AG04449 (cell line): Measurements from ENCODE around the gene ZNF860.

ENCODE experiments used
- CTCF ChIA-PET: fragments of 350-600 bp; formaldehyde crosslinking; extraction: SDS; loops from one replicate; lab custom pipeline; 2021; ENCODE audit warnings: antibody characterized with exemption; lab: Yijun Ruan, JAX
- POLR2A ChIA-PET: fragments of 400-600, 350-600 bp; formaldehyde crosslinking; extraction: SDS; loops from one replicate; lab custom pipeline; 2020; ENCODE audit warnings: antibody characterized with exemption, inconsistent platforms; lab: Yijun Ruan, JAX
- DNase-seq: peaks from one replicate; pipeline ENCODE4 v3.0.0-alpha.2; 2010; ENCODE audit warnings: low read depth, low spot score
- H3K4me3 ChIP-seq: 2 replicates; pipeline ENCODE4 v1.5.1; 2011; ENCODE audit warnings: low read depth, mild to moderate bottlenecking, control low read depth, low read length
- TF ChIP-seq, protein P1 (sequence below): IDR thresholded peaks from one replicate; pipeline ENCODE4 v1.5.1; 2011; ENCODE audit warnings: mild to moderate bottlenecking, moderate library complexity, low read length, control low read depth, inconsistent platforms; ENCODE audit not compliant: insufficient read depth; ENCODE audit errors: missing control alignments

Gene ZNF860

GRCh38 chr3:31948280-31948679 lies 33.3 kb upstream of the ZNF860 start:
- POLR2A ChIA-PET: no interaction called here
- TF ChIP-seq, protein P1, sequence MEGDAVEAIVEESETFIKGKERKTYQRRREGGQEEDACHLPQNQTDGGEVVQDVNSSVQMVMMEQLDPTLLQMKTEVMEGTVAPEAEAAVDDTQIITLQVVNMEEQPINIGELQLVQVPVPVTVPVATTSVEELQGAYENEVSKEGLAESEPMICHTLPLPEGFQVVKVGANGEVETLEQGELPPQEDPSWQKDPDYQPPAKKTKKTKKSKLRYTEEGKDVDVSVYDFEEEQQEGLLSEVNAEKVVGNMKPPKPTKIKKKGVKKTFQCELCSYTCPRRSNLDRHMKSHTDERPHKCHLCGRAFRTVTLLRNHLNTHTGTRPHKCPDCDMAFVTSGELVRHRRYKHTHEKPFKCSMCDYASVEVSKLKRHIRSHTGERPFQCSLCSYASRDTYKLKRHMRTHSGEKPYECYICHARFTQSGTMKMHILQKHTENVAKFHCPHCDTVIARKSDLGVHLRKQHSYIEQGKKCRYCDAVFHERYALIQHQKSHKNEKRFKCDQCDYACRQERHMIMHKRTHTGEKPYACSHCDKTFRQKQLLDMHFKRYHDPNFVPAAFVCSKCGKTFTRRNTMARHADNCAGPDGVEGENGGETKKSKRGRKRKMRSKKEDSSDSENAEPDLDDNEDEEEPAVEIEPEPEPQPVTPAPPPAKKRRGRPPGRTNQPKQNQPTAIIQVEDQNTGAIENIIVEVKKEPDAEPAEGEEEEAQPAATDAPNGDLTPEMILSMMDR: no peak
- DNase-seq: no peak
- CTCF ChIA-PET: no interaction called here
- no peak overlapping the region for H3K4me3 ChIP-seq

- DNase-seq: no peak
- ChIA-PET CTCF (no interaction called here), POLR2A (no interaction called here)
- no peak overlapping the region for H3K4me3 ChIP-seq
- TF ChIP-seq, protein P1: no peak
Observed at GRCh38 chr3:31952205-31952604, 29.3 kb upstream of the ZNF860 start.

GRCh38 chr3:31953091-31953490 lies 28.5 kb upstream of the ZNF860 start:
- DNase-seq: no peak
- ChIA-PET POLR2A (no interaction called here), CTCF (no interaction called here)
- no peak overlapping the region for H3K4me3 ChIP-seq
- TF ChIP-seq, protein P1: no peak

- no peak overlapping the region for H3K4me3 ChIP-seq
- ChIA-PET POLR2A (no interaction called here), CTCF (no interaction called here)
- no peak for DNase-seq
- TF ChIP-seq, protein P1: no peak
Observed at GRCh38 chr3:31953636-31954035, 27.9 kb upstream of the ZNF860 start.

- ChIA-PET CTCF (no interaction called here), POLR2A (no interaction called here)
- no peak for DNase-seq
- TF ChIP-seq, protein P1: no peak
- H3K4me3 ChIP-seq: no peak overlapping the region
Observed at GRCh38 chr3:31955581-31955980, 26.0 kb upstream of the ZNF860 start.

GRCh38 chr3:31957106-31957505 lies 24.4 kb upstream of the ZNF860 start:
- TF ChIP-seq, protein P1: no peak
- H3K4me3 ChIP-seq: no peak overlapping the region
- DNase-seq: no peak
- POLR2A ChIA-PET: no interaction called here
- CTCF ChIA-PET: no interaction called here
